GM20000 (cell line): ENCODE measurements around the gene SRBD1.

Source experiments
- DNase-seq: peaks from one replicate; pipeline ENCODE4 v3.0.0; 2012; ENCODE audit warnings: low spot score
- TF ChIP-seq, protein P1 (sequence below): IDR thresholded peaks from 2 replicates; pipeline ENCODE4 v1.5.1; 2012; ENCODE audit warnings: mild to moderate bottlenecking, control low read depth; ENCODE audit errors: extremely low read depth, missing control alignments

Gene SRBD1

DNA sequence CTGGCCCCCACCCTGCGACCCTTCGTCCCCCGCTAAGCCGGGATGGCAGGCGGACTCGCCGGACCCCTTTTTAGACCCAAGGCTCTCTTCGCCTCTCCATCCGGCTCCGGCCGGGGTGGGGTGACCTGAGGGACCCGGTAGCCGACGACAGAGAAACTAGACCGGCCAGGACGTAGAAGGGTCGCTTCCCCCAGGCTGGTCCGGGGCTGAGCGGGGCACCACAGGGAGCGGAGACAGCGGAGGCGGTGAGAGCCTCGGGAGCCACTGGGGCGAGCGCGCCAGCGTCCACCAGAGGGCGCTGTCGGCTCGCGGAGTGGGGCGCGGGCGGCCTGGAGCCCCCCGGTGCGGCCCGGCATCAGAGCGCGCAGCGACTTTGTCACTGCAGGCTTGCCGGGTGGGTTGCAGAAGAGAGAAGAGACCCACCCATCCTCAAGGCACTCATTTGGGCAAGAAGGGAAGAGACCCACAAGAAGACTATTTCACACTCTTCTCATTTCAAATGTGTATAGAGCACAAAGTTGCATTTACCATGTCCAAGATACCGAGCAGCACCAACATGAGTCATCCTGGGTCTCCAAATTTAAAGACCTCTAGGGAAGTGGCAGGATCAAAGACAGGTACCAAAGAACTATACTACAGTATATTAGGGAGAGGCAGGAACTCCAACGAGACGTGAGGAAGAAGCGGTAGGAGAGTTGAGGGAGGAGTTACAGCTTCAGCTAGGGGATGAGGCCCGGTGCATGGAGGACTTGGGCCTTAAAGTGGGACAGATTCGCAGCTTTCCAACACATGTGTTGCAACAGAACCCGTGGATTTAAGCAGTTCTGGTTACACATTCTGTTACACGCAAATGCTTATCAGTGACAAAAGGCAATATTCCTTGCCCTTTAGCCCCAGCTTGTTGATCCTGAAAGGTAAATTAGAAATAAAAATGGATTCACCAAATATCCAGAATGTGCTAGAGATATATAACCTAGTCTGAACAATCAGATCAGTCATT lies 32.8 kb upstream of the SRBD1 start:
- TF ChIP-seq, protein P1, sequence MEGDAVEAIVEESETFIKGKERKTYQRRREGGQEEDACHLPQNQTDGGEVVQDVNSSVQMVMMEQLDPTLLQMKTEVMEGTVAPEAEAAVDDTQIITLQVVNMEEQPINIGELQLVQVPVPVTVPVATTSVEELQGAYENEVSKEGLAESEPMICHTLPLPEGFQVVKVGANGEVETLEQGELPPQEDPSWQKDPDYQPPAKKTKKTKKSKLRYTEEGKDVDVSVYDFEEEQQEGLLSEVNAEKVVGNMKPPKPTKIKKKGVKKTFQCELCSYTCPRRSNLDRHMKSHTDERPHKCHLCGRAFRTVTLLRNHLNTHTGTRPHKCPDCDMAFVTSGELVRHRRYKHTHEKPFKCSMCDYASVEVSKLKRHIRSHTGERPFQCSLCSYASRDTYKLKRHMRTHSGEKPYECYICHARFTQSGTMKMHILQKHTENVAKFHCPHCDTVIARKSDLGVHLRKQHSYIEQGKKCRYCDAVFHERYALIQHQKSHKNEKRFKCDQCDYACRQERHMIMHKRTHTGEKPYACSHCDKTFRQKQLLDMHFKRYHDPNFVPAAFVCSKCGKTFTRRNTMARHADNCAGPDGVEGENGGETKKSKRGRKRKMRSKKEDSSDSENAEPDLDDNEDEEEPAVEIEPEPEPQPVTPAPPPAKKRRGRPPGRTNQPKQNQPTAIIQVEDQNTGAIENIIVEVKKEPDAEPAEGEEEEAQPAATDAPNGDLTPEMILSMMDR, result peak; percentile 98
- DNase-seq, result peak; percentile 91

- TF ChIP-seq, protein P1, result no peak
- DNase-seq, result no peak
Measured at GRCh38 chr2:45643095-45643494, 32.0 kb upstream of the SRBD1 start.

GRCh38 chr2:45640576-45640975 lies 29.5 kb upstream of the SRBD1 start:
- no peak for DNase-seq
- TF ChIP-seq, protein P1, result no peak

DNA sequence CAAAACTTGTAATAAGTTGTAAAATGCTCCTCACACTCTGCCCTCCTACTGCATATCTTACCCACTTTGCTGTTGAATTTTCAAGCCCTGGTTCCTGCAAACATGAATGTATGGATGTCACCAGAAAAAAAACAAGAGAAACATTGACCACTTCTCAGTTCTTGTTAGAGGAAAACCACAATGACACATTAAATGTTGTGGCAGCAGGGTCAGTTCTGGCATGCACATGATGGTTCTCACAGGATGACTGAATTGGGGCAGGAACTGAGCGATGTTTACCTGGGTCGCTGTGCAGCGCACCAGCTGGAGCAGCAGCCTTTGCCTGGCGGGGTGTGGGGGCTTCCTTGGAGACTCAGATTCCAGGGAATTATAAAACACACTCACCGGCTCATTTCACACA lies 26.4 kb upstream of the SRBD1 start:
- TF ChIP-seq, protein P1, result no peak
- DNase-seq, result no peak

GRCh38 chr2:45636008-45636407 lies 24.9 kb upstream of the SRBD1 start:
- no peak for DNase-seq
- TF ChIP-seq, protein P1, result no peak

DNA sequence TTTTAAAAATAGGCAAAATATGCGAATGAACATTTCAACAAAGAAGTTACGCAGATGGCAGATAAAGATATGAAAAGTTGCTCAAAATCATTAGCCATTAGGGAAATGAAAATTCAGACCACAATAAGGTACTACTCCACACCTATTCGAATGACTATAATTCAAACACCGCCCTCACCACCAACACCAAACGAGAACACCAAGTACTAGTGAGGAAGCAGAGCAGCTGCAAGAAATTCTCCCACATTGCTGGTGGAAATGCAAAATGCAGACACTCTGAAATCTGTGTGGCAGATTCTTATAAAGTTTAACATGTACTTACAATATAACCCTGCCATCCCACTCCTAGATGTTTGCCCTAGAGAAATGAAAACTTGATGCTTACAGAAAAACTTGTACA lies 23.2 kb upstream of the SRBD1 start:
- TF ChIP-seq, protein P1, result no peak
- DNase-seq, result no peak

- TF ChIP-seq, protein P1, result no peak
- no peak for DNase-seq
Measured at GRCh38 chr2:45631955-45632354, 20.9 kb upstream of the SRBD1 start.
